ENCODE measurements around the gene LARP1. TPM values are rescaled to one million over a fixed set of nuclear protein-coding genes. Genes with fewer than 3 reads are reported as not detected.

The LARP1 gene
- polyA plus RNA-seq, 1 donor (not counting 4 experiments of a cell fraction or from before 2014, with no cell fraction given), result 65.6 TPM

- Histone ChIP-seq H4K20me1 (ENCODE audit: control insufficient read depth, extremely low read depth, insufficient read depth, low read length) (peaks cover 21% of the 10 kb centered on the region), H3K4me3 (ENCODE audit: control insufficient read depth in 2 of 3, extremely low read depth in 1 of 3, insufficient read depth in 2 of 3, low read depth in 1 of 3, low read length in 3 of 3) (no peak overlapping the region), H3K79me2 (ENCODE audit: control insufficient read depth, insufficient read depth, low read length) (peaks cover 63% of the 10 kb centered on the region), H3K4me2 (ENCODE audit: control insufficient read depth, extremely low read depth, insufficient read depth, low read depth, low read length) (no peak overlapping the region), H3K27ac (ENCODE audit: control insufficient read depth, insufficient read depth, low read length) (no peak overlapping the region), H3K27me3 (ENCODE audit: control insufficient read depth, extremely low read depth, insufficient read depth, low read length) (no peaks in the 10 kb centered on the region), H3K4me1 (ENCODE audit: control insufficient read depth, extremely low read depth, insufficient read depth, low read length) (no peaks in the 10 kb centered on the region), H3K36me3 (ENCODE audit: control insufficient read depth in 2 of 2, extremely low read depth in 1 of 2, insufficient read depth in 2 of 2, low read length in 2 of 2) (peaks cover 39 to 40% of the 10 kb centered on the region in 2 experiments), H3K9me1 (ENCODE audit: control insufficient read depth, extremely low read depth, insufficient read depth, low read length) (no peaks in the 10 kb centered on the region), H3K9ac (ENCODE audit: control insufficient read depth, extremely low read depth, insufficient read depth, low read length) (no peak overlapping the region), H3K9me3 (ENCODE audit: control insufficient read depth, low read depth, low read length) (no peaks in the 10 kb centered on the region), H2AFZ (ENCODE audit: control insufficient read depth, low read length) (no peak overlapping the region)
- dilution Hi-C loops (cut with MboI; ENCODE audit: extremely low pct_ligation_motif_present, low sequenced_read_pairs), result no loop called here
- DNase-seq (ENCODE audit: low read depth, low spot score) (no peak), FAIRE-seq (no peak)
- TF ChIP-seq EZH2 (IDR thresholded peaks at IDR 0.05; ENCODE audit: low read length), result no peak
- no peak for TF ChIP-seq CTCF (optimal IDR thresholded peaks at IDR 0.05 in 1 of 3, IDR thresholded peaks at IDR 0.05 in 1 of 3, conservative IDR thresholded peaks at IDR 0.05 in 1 of 3; ENCODE audit: extremely low read depth in 1 of 3, insufficient read depth in 2 of 3, low read length in 3 of 3)
Measured at GRCh38 chr5:154791535-154791934, 36.4 kb downstream of the LARP1 start.

GRCh38 chr5:154793599-154794524, 38.7 kb downstream of the LARP1 start:
- Histone ChIP-seq H2AFZ (ENCODE audit: control insufficient read depth, low read length) (no peak overlapping the region), H3K27ac (ENCODE audit: control insufficient read depth, insufficient read depth, low read length) (no peak overlapping the region), H3K27me3 (ENCODE audit: control insufficient read depth, extremely low read depth, insufficient read depth, low read length) (no peaks in the 10 kb centered on the region), H3K9me1 (ENCODE audit: control insufficient read depth, extremely low read depth, insufficient read depth, low read length) (no peaks in the 10 kb centered on the region), H3K4me2 (ENCODE audit: control insufficient read depth, extremely low read depth, insufficient read depth, low read depth, low read length) (no peak overlapping the region), H3K4me3 (ENCODE audit: control insufficient read depth in 2 of 3, extremely low read depth in 1 of 3, insufficient read depth in 2 of 3, low read depth in 1 of 3, low read length in 3 of 3) (no peak overlapping the region), H3K36me3 (ENCODE audit: control insufficient read depth in 2 of 2, extremely low read depth in 1 of 2, insufficient read depth in 2 of 2, low read length in 2 of 2) (peaks cover 40 to 47% of the 10 kb centered on the region in 2 experiments), H3K9me3 (ENCODE audit: control insufficient read depth, low read depth, low read length) (no peaks in the 10 kb centered on the region), H3K79me2 (ENCODE audit: control insufficient read depth, insufficient read depth, low read length) (peaks cover 40% of the 10 kb centered on the region), H3K4me1 (ENCODE audit: control insufficient read depth, extremely low read depth, insufficient read depth, low read length) (no peaks in the 10 kb centered on the region), H4K20me1 (ENCODE audit: control insufficient read depth, extremely low read depth, insufficient read depth, low read length) (peaks cover 9% of the 10 kb centered on the region), H3K9ac (ENCODE audit: control insufficient read depth, extremely low read depth, insufficient read depth, low read length) (no peak overlapping the region)
- no peak for DNase-seq (ENCODE audit: low read depth, low spot score)
- dilution Hi-C loops (cut with MboI; ENCODE audit: extremely low pct_ligation_motif_present, low sequenced_read_pairs), result no loop called here
- TF ChIP-seq CTCF (optimal IDR thresholded peaks at IDR 0.05 in 1 of 3, IDR thresholded peaks at IDR 0.05 in 1 of 3, conservative IDR thresholded peaks at IDR 0.05 in 1 of 3; ENCODE audit: extremely low read depth in 1 of 3, insufficient read depth in 2 of 3, low read length in 3 of 3), result no peak
- no peak for TF ChIP-seq EZH2 (IDR thresholded peaks at IDR 0.05; ENCODE audit: low read length)
- FAIRE-seq, result no peak
